ENCODE results near the gene EMC8.
"Not testable (repeated sequence)": the region's sequence is repeated elsewhere in the genome, so short reads cannot be mapped to it uniquely, and the experiment has no call there.

EMC8 gene

DNA sequence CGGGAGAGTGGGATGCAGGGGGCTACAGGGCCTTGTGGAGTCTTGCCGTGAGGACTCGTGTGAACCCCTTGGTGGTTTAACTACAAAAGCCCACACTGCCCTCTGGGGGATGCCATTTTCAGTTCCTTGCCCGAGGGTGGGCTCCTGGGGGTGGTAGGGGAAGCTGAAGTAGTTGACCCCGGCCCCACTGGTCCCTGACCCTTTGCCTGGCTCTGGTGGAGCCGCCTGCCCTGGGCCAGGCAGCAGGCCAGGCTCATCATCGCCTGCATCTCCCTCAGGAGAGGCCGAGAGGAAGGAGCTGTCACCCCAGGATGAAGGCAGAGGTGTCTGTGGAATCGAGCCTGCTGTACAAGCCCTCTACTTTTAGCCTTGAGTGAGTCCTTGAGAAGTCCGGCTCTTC, 10.3 kb upstream of the EMC8 start (continued):
- TF ChIP-seq ZNF621 (tag by site-specific recombination; IDR thresholded peaks at IDR 0.05) = no peak
- TF ChIP-seq, protein P1, sequence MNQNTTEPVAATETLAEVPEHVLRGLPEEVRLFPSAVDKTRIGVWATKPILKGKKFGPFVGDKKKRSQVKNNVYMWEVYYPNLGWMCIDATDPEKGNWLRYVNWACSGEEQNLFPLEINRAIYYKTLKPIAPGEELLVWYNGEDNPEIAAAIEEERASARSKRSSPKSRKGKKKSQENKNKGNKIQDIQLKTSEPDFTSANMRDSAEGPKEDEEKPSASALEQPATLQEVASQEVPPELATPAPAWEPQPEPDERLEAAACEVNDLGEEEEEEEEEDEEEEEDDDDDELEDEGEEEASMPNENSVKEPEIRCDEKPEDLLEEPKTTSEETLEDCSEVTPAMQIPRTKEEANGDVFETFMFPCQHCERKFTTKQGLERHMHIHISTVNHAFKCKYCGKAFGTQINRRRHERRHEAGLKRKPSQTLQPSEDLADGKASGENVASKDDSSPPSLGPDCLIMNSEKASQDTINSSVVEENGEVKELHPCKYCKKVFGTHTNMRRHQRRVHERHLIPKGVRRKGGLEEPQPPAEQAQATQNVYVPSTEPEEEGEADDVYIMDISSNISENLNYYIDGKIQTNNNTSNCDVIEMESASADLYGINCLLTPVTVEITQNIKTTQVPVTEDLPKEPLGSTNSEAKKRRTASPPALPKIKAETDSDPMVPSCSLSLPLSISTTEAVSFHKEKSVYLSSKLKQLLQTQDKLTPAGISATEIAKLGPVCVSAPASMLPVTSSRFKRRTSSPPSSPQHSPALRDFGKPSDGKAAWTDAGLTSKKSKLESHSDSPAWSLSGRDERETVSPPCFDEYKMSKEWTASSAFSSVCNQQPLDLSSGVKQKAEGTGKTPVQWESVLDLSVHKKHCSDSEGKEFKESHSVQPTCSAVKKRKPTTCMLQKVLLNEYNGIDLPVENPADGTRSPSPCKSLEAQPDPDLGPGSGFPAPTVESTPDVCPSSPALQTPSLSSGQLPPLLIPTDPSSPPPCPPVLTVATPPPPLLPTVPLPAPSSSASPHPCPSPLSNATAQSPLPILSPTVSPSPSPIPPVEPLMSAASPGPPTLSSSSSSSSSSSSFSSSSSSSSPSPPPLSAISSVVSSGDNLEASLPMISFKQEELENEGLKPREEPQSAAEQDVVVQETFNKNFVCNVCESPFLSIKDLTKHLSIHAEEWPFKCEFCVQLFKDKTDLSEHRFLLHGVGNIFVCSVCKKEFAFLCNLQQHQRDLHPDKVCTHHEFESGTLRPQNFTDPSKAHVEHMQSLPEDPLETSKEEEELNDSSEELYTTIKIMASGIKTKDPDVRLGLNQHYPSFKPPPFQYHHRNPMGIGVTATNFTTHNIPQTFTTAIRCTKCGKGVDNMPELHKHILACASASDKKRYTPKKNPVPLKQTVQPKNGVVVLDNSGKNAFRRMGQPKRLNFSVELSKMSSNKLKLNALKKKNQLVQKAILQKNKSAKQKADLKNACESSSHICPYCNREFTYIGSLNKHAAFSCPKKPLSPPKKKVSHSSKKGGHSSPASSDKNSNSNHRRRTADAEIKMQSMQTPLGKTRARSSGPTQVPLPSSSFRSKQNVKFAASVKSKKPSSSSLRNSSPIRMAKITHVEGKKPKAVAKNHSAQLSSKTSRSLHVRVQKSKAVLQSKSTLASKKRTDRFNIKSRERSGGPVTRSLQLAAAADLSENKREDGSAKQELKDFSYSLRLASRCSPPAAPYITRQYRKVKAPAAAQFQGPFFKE (tag by site-specific recombination; IDR thresholded peaks at IDR 0.05; ENCODE audit: borderline replicate concordance) = no peak

DNA sequence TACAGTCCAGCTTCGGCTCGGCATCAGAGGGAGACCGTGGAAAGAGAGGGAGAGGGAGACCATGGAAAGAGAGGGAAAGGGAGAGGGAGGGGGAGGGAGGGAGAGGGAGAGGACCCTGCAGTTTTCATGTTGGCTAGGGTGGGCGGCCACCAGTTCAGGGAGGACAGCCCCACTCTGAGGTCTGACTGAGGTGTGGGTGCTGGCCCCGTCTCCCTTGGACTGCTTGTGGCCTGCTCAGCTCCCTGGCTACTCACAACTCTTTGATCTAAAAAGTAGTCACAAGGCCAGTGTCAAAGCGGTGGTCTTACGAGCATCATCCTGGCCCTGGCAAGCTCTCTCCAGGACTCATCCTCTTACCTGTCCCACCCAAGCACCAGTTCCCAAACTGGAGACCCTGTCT, 9.6 kb upstream of the EMC8 start:
- Histone ChIP-seq H3K4me3 (ENCODE audit: low read depth, low read length) (no peak overlapping the region), H3K36me3 (ENCODE audit: control insufficient read depth in 2 of 2, insufficient read depth in 1 of 2, low read length in 2 of 2) (peaks cover 3 to 31% of the 10 kb centered on the region in 2 experiments; a peak in 2 of 3 replicates), H3K9me3 (ENCODE audit: control insufficient read depth, insufficient read depth, low read depth, low read length) (no peaks in the 10 kb centered on the region), H3K27ac (ENCODE audit: extremely low read depth, low read depth, low read length) (no peak overlapping the region), H3K4me1 (ENCODE audit: control insufficient read depth, insufficient read depth, low read length) (no peaks in the 10 kb centered on the region)
- ChIA-PET POLR2A (no interaction called here), CTCF (interaction anchor here (0.6 to 2.1 kb wide), 3 partner anchors 11 to 207 kb away, joined by 3 to 6 read pairs (median 3); no protein-coding TSS in a partner anchor)
- TF ChIP-seq SP3 (tag by site-specific recombination; IDR thresholded peaks at IDR 0.05) = no peak
- TF ChIP-seq ZNF133 (tag by site-specific recombination; IDR thresholded peaks at IDR 0.05) = no peak
- TF ChIP-seq ZNF521 (tag by site-specific recombination; IDR thresholded peaks at IDR 0.05) = no peak
- TF ChIP-seq ZNF433 (tag by site-specific recombination; IDR thresholded peaks at IDR 0.05; ENCODE audit: low read depth) = no peak
- TF ChIP-seq ZNF510 (tag by site-specific recombination; IDR thresholded peaks at IDR 0.05; ENCODE audit: insufficient replicate concordance) = no peak
- TF ChIP-seq ZNF555 (tag by site-specific recombination; conservative IDR thresholded peaks at IDR 0.05) = no peak
- no peak for TF ChIP-seq ZNF248 (tag by site-specific recombination; IDR thresholded peaks at IDR 0.05)
- TF ChIP-seq ZNF768 (tag by site-specific recombination; IDR thresholded peaks at IDR 0.05) = no peak
- TF ChIP-seq ZNF394 (tag by site-specific recombination; IDR thresholded peaks at IDR 0.05; ENCODE audit: borderline replicate concordance) = no peak
- no peak for TF ChIP-seq ZNF239 (tag by site-specific recombination; IDR thresholded peaks at IDR 0.05)
- no peak for TF ChIP-seq SP2 (tag by site-specific recombination; IDR thresholded peaks at IDR 0.05)
- no peak for TF ChIP-seq ZFP41 (tag by site-specific recombination; IDR thresholded peaks at IDR 0.05; ENCODE audit: borderline replicate concordance)
- TF ChIP-seq, protein P2, sequence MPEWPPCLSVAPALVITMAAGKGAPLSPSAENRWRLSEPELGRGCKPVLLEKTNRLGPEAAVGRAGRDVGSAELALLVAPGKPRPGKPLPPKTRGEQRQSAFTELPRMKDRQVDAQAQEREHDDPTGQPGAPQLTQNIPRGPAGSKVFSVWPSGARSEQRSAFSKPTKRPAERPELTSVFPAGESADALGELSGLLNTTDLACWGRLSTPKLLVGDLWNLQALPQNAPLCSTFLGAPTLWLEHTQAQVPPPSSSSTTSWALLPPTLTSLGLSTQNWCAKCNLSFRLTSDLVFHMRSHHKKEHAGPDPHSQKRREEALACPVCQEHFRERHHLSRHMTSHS (tag by site-specific recombination; IDR thresholded peaks at IDR 0.05) = no peak
- TF ChIP-seq, protein P3, sequence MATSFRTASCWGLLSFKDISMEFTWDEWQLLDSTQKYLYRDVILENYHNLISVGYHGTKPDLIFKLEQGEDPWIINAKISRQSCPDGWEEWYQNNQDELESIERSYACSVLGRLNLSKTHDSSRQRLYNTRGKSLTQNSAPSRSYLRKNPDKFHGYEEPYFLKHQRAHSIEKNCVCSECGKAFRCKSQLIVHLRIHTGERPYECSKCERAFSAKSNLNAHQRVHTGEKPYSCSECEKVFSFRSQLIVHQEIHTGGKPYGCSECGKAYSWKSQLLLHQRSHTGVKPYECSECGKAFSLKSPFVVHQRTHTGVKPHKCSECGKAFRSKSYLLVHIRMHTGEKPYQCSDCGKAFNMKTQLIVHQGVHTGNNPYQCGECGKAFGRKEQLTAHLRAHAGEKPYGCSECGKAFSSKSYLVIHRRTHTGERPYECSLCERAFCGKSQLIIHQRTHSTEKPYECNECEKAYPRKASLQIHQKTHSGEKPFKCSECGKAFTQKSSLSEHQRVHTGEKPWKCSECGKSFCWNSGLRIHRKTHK (tag by site-specific recombination; IDR thresholded peaks at IDR 0.05) = no peak
- TF ChIP-seq, protein P4, sequence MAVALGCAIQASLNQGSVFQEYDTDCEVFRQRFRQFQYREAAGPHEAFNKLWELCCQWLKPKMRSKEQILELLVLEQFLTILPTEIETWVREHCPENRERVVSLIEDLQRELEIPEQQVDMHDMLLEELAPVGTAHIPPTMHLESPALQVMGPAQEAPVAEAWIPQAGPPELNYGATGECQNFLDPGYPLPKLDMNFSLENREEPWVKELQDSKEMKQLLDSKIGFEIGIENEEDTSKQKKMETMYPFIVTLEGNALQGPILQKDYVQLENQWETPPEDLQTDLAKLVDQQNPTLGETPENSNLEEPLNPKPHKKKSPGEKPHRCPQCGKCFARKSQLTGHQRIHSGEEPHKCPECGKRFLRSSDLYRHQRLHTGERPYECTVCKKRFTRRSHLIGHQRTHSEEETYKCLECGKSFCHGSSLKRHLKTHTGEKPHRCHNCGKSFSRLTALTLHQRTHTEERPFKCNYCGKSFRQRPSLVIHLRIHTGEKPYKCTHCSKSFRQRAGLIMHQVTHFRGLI (tag by site-specific recombination; IDR thresholded peaks at IDR 0.05) = no peak
- TF ChIP-seq PRDM1 (tag by site-specific recombination; IDR thresholded peaks at IDR 0.05) = no peak
- TF ChIP-seq ZNF292 (tag by site-specific recombination; IDR thresholded peaks at IDR 0.05; ENCODE audit: borderline replicate concordance, low read depth) = no peak
- no peak for TF ChIP-seq ZEB2 (tag by site-specific recombination; IDR thresholded peaks at IDR 0.05)
- TF ChIP-seq ZNF791 (tag by site-specific recombination; IDR thresholded peaks at IDR 0.05) = no peak

DNA sequence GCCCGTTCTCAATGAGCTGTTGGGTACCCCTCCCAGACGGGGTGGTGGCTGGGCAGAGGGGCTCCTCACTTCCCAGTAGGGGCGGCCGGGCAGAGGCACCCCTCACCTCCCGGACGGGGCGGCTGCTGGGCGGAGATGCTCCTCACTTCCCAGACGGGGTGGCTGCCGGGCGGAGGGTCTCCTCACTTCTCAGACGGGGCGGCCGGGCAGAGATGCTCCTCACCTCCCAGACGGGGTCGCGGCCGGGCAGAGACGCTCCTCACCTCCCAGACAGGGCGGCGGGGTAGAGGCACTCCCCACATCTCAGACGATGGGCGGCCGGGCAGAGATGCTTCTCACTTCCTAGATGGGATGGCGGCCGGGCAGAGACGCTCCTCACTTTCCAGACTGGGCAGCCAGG, 8.8 kb upstream of the EMC8 start:
- POLR2A ChIA-PET; H3K4me1 ChIP-seq (ENCODE audit: control insufficient read depth, insufficient read depth, low read length); H3K27ac ChIP-seq (ENCODE audit: extremely low read depth, low read depth, low read length); H3K4me3 ChIP-seq (ENCODE audit: low read depth, low read length); H3K9me3 ChIP-seq (ENCODE audit: control insufficient read depth, insufficient read depth, low read depth, low read length); CTCF ChIA-PET: not testable (repeated sequence)
- H3K36me3 ChIP-seq (ENCODE audit: control insufficient read depth in 2 of 2, insufficient read depth in 1 of 2, low read length in 2 of 2) = peaks cover 3 to 39% of the 10 kb centered on the region in 2 experiments; a peak in 2 of 3 replicates

DNA sequence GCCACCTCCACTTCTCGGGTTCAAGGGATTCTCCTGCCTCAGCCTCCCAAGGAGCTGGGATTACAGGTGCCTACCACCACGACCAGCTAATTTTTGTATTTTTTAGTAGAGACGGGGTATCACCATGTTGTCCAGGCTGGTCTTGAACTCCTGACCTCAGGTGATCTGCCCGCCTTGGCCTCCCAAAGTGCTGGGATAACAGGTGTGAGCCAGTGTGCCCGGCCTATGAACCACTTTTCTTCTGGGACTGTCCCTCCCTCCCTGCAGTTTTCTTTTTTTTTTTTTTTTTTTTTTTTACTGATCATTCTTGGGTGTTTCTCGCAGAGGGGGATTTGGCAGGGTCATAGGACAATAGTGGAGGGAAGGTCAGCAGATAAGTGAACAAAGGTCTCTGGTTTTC, 8.0 kb upstream of the EMC8 start:
- CTCF ChIA-PET = interaction anchor here (0.7 to 1.0 kb wide), 2 partner anchors 14 to 75 kb away, joined by 3 read pairs; no protein-coding TSS in a partner anchor
- peaks cover 4 to 47% of the 10 kb centered on the region in 2 experiments; a peak in 2 of 3 replicates for H3K36me3 ChIP-seq (ENCODE audit: control insufficient read depth in 2 of 2, insufficient read depth in 1 of 2, low read length in 2 of 2)
- H3K4me1 ChIP-seq (ENCODE audit: control insufficient read depth, insufficient read depth, low read length); H3K9me3 ChIP-seq (ENCODE audit: control insufficient read depth, insufficient read depth, low read depth, low read length); POLR2A ChIA-PET; H3K4me3 ChIP-seq (ENCODE audit: low read depth, low read length); H3K27ac ChIP-seq (ENCODE audit: extremely low read depth, low read depth, low read length): not testable (repeated sequence)

All from HEK293 (cell line).